Pulmonary artery endothelial cell (primary cell): ENCODE data around the gene RAPGEF1. TPM values are rescaled to one million over a fixed set of nuclear protein-coding genes. Genes with fewer than 3 reads are reported as not detected.
"Not testable (repeated sequence)": the region's sequence is repeated elsewhere in the genome, so short reads cannot be mapped to it uniquely, and the experiment has no call there.

Experiments
- DNase-seq: peaks from one replicate; pipeline ENCODE4 v3.0.0-alpha.2; 2011; ENCODE audit warnings: low read depth, low spot score
- total RNA-seq: library from RNA; depleted of rRNA; stranded (reverse); fragments of >200 nt; gene quantifications from 2 replicates; pipeline ENCODE4 v1.2.3, GENCODE V29; 2014

RAPGEF1 gene
- 44.1 and 49.3 TPM in 2 replicates for total RNA-seq

GRCh38 chr9:131739959-131740648 is at the start of gene RAPGEF1:
RAPGEF1 (minus strand) TSS chr9:131740076; CDS start chr9:131739830, 246 bp downstream.
- DNase-seq: no peak

- DNase-seq: no peak
Measured at GRCh38 chr9:131788851-131789250, 49.0 kb upstream of the RAPGEF1 start.

GRCh38 chr9:131787838-131788237 is 48.0 kb upstream of the RAPGEF1 start:
- no peak for DNase-seq

- DNase-seq: no peak
Measured at GRCh38 chr9:131784748-131785501, 45.0 kb upstream of the RAPGEF1 start.

- no peak for DNase-seq
Measured at GRCh38 chr9:131781069-131781468, 41.2 kb upstream of the RAPGEF1 start.

- no peak for DNase-seq
Measured at GRCh38 chr9:131776473-131776872, 36.6 kb upstream of the RAPGEF1 start.

- DNase-seq: no peak
Measured at GRCh38 chr9:131776036-131776435, 36.2 kb upstream of the RAPGEF1 start.

- no peak for DNase-seq
Measured at GRCh38 chr9:131774636-131775035, 34.8 kb upstream of the RAPGEF1 start.

GRCh38 chr9:131773911-131774379 is 34.1 kb upstream of the RAPGEF1 start:
- peak; percentile 17 for DNase-seq

- DNase-seq: no peak
Measured at GRCh38 chr9:131772940-131773339, 33.1 kb upstream of the RAPGEF1 start.

- no peak for DNase-seq
Measured at GRCh38 chr9:131771646-131772045, 31.8 kb upstream of the RAPGEF1 start.

- no peak for DNase-seq
Measured at GRCh38 chr9:131769361-131769760, 29.5 kb upstream of the RAPGEF1 start.

GRCh38 chr9:131764568-131764967 is 24.7 kb upstream of the RAPGEF1 start:
- no peak for DNase-seq

GRCh38 chr9:131762356-131762932 is 22.6 kb upstream of the RAPGEF1 start:
- DNase-seq: no peak

GRCh38 chr9:131759017-131759647 is 19.3 kb upstream of the RAPGEF1 start:
- DNase-seq: no peak

GRCh38 chr9:131757549-131757948 is 17.7 kb upstream of the RAPGEF1 start:
- no peak for DNase-seq

GRCh38 chr9:131755541-131756198 is 15.8 kb upstream of the RAPGEF1 start:
- DNase-seq: no peak

- DNase-seq: no peak
Measured at GRCh38 chr9:131754846-131755245, 15.0 kb upstream of the RAPGEF1 start.

- not testable (repeated sequence) for DNase-seq
Measured at GRCh38 chr9:131753751-131754150, 13.9 kb upstream of the RAPGEF1 start.

GRCh38 chr9:131752231-131752884 is 12.5 kb upstream of the RAPGEF1 start:
- no peak for DNase-seq
